Small intestine (tissue), 7 donors: Measurements from ENCODE around the gene HS6ST2. TPM values are rescaled to one million over a fixed set of nuclear protein-coding genes. Genes with fewer than 3 reads are reported as not detected.
A peak's percentile ranks its signal among the peaks of the same experiment; 100 is the strongest.

Experiments
- DNase-seq, 2 donors: peaks; one replicate each; pipeline versions ENCODE4 v3.0.0 to v3.0.0-alpha.2; 2013
- FAIRE-seq: peaks from 2 replicates; lab custom pipeline; 2012; peaks lifted over from hg19 to GRCh38; lab: Jason Lieb, UNC
- H3K27ac ChIP-seq, 3 donors: one replicate each; pipeline ENCODE4 v1.5.1; 2013; ENCODE audit warnings: low read length in 2 of 3, mild to moderate bottlenecking in 2 of 3, control low read depth in 1 of 3, inconsistent platforms in 1 of 3, low read depth in 1 of 3, moderate library complexity in 1 of 3
- H3K27me3 ChIP-seq, 3 donors: one replicate each; pipeline ENCODE4 v1.6.1; 2013; ENCODE audit warnings: low read length in 3 of 3, inconsistent platforms in 1 of 3; ENCODE audit not compliant: control insufficient read depth in 3 of 3, insufficient read depth in 3 of 3
- H3K36me3 ChIP-seq, 3 donors: one replicate each; pipeline ENCODE4 v1.6.1; 2013; ENCODE audit warnings: low read length in 3 of 3, inconsistent platforms in 1 of 3, low read depth in 1 of 3, mild to moderate bottlenecking in 1 of 3, moderate library complexity in 1 of 3; ENCODE audit not compliant: control insufficient read depth in 3 of 3, insufficient read depth in 2 of 3
- H3K4me1 ChIP-seq, 3 donors: one replicate each; pipeline ENCODE4 v1.6.1; 2013; ENCODE audit warnings: low read length in 2 of 3, inconsistent platforms in 1 of 3, low read depth in 1 of 3, mild to moderate bottlenecking in 1 of 3, moderate library complexity in 1 of 3; ENCODE audit not compliant: control insufficient read depth in 3 of 3, insufficient read depth in 2 of 3
- H3K4me3 ChIP-seq, 3 donors: one replicate each; pipeline ENCODE4 v1.5.1; 2013; ENCODE audit warnings: low read length in 3 of 3, control low read depth in 1 of 3, inconsistent platforms in 1 of 3, low read depth in 1 of 3, mild to moderate bottlenecking in 1 of 3, moderate library complexity in 1 of 3
- H3K9me3 ChIP-seq, 2 donors: one replicate each; pipeline ENCODE4 v1.6.1; 2013; ENCODE audit warnings: low read depth in 1 of 2, low read length in 1 of 2; ENCODE audit not compliant: control insufficient read depth in 2 of 2, insufficient read depth in 1 of 2
- WGBS, 3 donors: extraction: QIAGEN DNeasy Blood & Tissue Kit; methylation state at CpG; one replicate each; pipeline ENCODE4 v1.1.7; 2013; 5-methylcytosine and 5-hydroxymethylcytosine counted together
- polyA plus RNA-seq, 4 donors: library from polyadenylated mRNA; stranded (reverse) in 3 of 4; unstranded in 1 of 4; fragments of 200-250 nt in 3 of 4; fragments of 120-200 nt in 1 of 4; gene quantifications; one replicate each; pipeline versions ENCODE4 v1.2.1 to v1.2.3, GENCODE V29; 2013
- donor health status: healthy with polysubstance abuse.
- donor health status: control.
- donor health status: control.
- donor health status: Bipolar disorder and iron deficiency.
- donor health status: healthy.

Gene HS6ST2
- polyA plus RNA-seq, 4 donors = 0.12 to 0.55 TPM; not detected in 2

DNA sequence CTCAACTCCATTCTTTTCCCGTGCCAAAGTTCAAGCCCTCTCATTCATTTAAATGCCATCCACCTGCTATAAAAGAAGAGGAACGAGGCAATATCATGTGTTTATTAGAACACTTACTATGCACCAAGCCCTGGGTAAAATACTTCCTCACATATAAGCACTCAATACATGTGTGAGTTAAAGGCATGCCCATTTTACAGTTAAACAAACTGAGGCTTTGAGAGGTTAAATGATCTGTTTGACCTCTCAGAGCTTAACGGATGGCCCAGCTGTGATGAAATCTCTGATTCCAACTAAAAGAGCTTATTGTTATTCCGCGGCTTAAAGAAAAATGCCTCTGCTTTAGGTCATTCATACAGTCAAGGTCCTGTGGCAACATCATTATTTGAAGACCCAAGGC is 124.3 kb downstream of the HS6ST2 start:
- Histone ChIP-seq H3K9me3 (no peaks in the 10 kb centered on the region), H3K36me3 (no peaks in the 10 kb centered on the region), H3K4me3 (no peak overlapping the region), H3K27me3 (no peaks in the 10 kb centered on the region), H3K4me1 (no peaks in the 10 kb centered on the region), H3K27ac (no peak overlapping the region)
- DNase-seq = no peak
- no peak for FAIRE-seq
- WGBS, 3 donors = 67 to 80% (median 72%) methylated on average over 5 of the region's 5 CpGs

DNA sequence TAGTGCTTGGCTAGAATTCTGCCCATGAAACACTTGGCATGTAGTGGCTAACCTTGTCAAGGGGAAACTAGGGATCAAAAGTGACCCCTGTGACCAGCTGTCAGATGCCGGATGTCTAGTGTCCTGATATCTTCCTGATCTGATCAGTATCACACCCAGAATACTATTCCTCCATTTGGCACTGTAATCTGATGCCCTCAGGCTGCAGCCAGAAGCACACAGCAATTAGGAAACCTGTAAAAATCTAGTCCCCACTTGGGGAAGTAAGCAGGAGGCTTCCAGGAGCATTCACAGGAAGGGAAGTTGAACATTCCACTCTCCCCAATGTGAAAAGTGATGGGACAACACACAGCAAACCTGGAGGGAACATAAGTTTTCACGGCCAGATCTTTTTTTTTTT is 125.1 kb downstream of the HS6ST2 start:
- Histone ChIP-seq H3K9me3 (no peaks in the 10 kb centered on the region), H3K27me3 (no peaks in the 10 kb centered on the region), H3K27ac (no peak overlapping the region), H3K4me3 (no peak overlapping the region), H3K36me3 (no peaks in the 10 kb centered on the region), H3K4me1 (no peaks in the 10 kb centered on the region)
- 23 to 50% (median 43%) methylated on average over 2 of the region's 2 CpGs for WGBS, 3 donors
- no peak for DNase-seq
- FAIRE-seq = no peak

DNA sequence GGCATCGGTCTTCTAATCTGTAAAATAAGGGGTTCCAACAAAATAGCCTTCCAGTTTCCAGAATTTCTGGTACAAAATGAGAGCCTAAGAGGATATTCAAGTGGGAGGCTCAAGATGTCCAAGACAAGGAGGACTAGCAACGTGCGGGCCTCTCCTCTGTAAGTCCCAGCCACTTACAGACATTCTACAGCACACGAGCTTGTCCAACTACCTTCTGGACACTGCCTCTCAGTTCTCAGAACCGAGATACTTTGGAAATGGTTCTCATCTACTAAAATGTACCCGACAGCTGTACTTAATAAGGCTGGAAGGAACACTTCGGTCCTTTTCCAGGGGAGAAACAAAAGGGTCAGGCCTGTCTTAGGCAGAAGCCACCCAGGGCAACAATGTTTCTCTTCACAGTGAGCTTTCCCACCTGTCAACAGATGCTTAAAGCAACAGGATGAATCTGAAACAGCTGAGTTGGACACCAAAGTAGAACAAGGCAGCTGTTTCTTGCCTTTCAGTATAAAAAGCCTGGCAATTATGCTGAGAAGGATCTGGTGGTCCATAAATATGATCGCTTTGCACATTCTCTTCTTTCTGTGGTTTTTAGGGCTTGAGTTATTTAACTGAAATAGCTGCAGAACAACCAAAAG is 127.0 kb downstream of the HS6ST2 start:
- H3K27me3 ChIP-seq = no peaks in the 10 kb centered on the region
- H3K4me3 ChIP-seq = no peak overlapping the region
- WGBS, 3 donors = 63 to 78% (median 67%) methylated on average over 8 of the region's 8 CpGs
- no peaks in the 10 kb centered on the region for H3K9me3 ChIP-seq
- no peak for FAIRE-seq
- no peaks in the 10 kb centered on the region for H3K4me1 ChIP-seq
- no peak overlapping the region for H3K27ac ChIP-seq
- H3K36me3 ChIP-seq = no peaks in the 10 kb centered on the region
- DNase-seq = no peak

DNA sequence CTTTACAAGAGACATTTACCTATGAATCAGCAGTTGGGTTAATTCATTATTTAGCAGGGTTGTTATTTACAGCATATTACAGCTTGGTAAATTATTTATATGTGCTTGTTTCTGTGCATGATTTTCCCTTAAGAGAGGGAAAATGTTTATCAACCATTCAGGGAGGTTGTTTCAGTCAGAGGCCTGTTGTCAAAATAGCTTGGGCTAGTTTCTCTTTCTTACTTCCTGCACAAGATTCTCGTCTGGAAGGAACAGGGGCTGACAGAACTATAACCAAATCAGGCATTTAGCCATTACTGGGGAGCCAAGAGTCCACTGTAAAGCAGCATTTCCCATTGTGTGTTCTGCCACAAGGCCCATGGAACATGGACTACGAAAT is 135.8 kb downstream of the HS6ST2 start:
- no peaks in the 10 kb centered on the region for H3K36me3 ChIP-seq
- H3K4me3 ChIP-seq = no peak overlapping the region
- H3K9me3 ChIP-seq = no peaks in the 10 kb centered on the region
- peak overlapping the region in 1 of 3 donors; percentile 48 for H3K27ac ChIP-seq
- FAIRE-seq (no peak), DNase-seq (peak in 1 of 2 donors; percentile 12)
- H3K27me3 ChIP-seq = no peaks in the 10 kb centered on the region
- peaks cover 0 to 6% (median 0%) of the 10 kb centered on the region in 3 donors for H3K4me1 ChIP-seq
- WGBS, 3 donors = 21 to 35% (median 34%) methylated on average over 2 of the region's 2 CpGs

DNA sequence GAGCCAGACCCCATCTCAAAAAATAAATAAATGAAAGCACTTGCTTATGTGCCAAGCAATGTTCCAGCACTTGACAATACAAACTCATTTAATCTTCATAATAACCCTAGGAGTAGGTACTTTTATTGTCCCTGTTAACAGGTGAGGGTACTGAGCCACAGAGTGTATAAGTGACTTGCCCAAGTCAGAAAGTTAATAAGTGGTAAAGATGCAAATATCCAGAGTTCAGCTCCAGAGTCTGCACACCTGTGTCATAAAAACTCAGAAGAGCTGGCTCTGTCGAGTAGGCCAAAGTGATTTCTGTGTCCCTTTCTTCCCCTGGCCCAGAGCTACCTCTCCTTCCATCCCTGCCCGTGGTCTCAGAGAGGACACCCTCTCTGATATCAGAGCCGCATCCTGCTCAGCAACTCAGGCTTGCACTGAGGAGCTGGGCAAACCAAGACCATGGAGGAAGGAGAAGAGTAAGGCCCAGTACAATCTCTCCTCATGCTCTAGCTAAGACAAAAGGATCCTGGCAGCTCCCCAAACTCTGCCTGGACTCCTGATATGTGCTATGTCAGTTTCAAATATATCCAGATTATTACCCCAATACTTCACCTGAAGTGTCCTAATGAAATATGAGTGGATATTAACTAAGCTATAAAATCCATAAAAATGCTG is 136.3 kb downstream of the HS6ST2 start:
- no peak overlapping the region for H3K4me3 ChIP-seq
- H3K9me3 ChIP-seq = no peaks in the 10 kb centered on the region
- FAIRE-seq = no peak
- peaks cover 0 to 6% (median 0%) of the 10 kb centered on the region in 3 donors for H3K4me1 ChIP-seq
- no peaks in the 10 kb centered on the region for H3K27me3 ChIP-seq
- 34 to 49% (median 46%) methylated on average over 3 of the region's 3 CpGs for WGBS, 3 donors
- peak; percentile 27 to 40 for DNase-seq
- no peaks in the 10 kb centered on the region for H3K36me3 ChIP-seq
- H3K27ac ChIP-seq = peak overlapping the region in 1 of 3 donors; percentile 48

DNA sequence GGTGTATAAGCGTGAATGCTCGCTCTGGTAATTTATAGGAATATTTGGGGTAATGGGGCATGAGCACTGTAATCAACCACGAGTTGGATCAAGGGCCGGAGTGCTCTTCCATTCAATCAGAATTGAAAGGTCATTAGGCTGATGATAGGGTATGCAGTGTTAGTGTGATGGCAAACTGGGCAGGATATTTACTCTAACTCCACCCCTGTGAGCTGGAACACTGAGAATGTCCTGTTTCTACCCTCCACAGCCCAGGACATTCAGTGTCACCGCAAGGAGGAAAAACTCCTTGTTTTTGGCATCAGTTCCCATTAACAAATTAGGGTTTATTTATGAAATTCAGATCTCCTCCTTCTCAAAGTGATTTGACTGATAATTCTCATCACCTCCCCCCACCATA is 137.8 kb downstream of the HS6ST2 start:
- WGBS, 3 donors = 73 to 91% (median 83%) methylated on average over 5 of the region's 5 CpGs
- no peak overlapping the region for H3K4me3 ChIP-seq
- H3K36me3 ChIP-seq = no peaks in the 10 kb centered on the region
- H3K9me3 ChIP-seq = no peaks in the 10 kb centered on the region
- H3K4me1 ChIP-seq = peaks cover 0 to 6% (median 0%) of the 10 kb centered on the region in 3 donors
- H3K27me3 ChIP-seq = no peaks in the 10 kb centered on the region
- DNase-seq = no peak
- no peak for FAIRE-seq
- H3K27ac ChIP-seq = no peak overlapping the region

DNA sequence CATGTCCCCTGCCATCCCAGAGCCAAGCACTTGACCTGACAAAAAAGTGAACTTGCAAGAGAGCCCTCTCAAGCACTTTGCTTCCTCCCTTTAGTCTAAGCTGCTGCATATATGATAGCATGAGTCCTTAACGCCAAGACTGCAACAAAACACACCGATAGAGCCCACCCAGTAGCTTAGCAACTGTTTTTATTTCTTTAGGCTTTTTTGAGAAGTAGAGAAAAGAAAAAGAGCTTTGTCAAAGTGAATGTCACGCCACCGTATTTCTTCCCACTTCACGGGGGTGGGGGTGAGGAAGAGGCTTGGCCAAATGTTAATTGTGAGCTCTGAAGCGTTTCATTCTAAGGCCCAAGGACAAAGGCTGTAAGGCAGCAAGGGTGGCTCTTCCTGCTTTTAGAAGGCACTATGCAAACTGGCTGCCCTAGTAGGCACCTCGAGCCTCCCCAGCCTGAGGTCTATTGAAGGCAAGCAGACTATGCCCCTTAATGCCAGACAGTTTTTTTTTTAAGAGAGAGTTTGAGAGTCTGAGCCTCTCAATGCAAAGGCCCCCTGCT is 138.6 kb downstream of the HS6ST2 start:
- 71 to 87% (median 73%) methylated on average over 7 of the region's 7 CpGs for WGBS, 3 donors
- H3K4me1 ChIP-seq = peaks cover 0 to 6% (median 0%) of the 10 kb centered on the region in 3 donors

DNA sequence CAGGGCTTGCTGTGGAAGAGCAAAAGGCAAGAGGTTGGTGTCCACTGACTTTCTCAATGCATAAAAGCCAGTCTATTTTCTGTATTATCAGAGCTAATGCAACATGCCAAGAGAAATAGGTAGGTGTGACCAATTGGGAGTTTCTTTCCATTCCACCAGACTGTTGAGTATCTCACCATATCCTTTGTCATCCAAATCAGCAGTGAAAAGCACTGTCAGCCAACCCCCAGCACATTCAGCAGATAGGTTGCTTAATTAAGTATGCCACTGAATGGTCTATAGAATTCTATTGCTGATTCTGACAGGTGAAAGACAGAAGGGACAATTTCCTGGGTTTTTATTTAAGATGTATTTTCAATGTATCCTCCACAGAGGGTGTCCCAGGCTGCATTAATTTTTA is 139.8 kb downstream of the HS6ST2 start:
- FAIRE-seq = no peak
- DNase-seq = no peak
- Histone ChIP-seq H3K9me3 (no peaks in the 10 kb centered on the region), H3K27ac (no peak overlapping the region), H3K27me3 (no peaks in the 10 kb centered on the region), H3K36me3 (no peaks in the 10 kb centered on the region), H3K4me3 (no peak overlapping the region), H3K4me1 (peaks cover 0 to 6% (median 0%) of the 10 kb centered on the region in 3 donors)

More for the DNA sequence above, 138.6 kb downstream of the HS6ST2 start:
- H3K27me3 ChIP-seq = no peaks in the 10 kb centered on the region
- no peak for FAIRE-seq
- no peak overlapping the region for H3K27ac ChIP-seq
- no peak overlapping the region for H3K4me3 ChIP-seq
- H3K36me3 ChIP-seq = no peaks in the 10 kb centered on the region
- no peaks in the 10 kb centered on the region for H3K9me3 ChIP-seq
- DNase-seq = no peak
